ENCODE results near the gene MLPH.

Gene MLPH

GRCh38 chr2:237588044-237588696, 101.1 kb downstream of the MLPH start:
- no peak overlapping the region for H3K4me3 ChIP-seq (replicated peaks; ENCODE audit: low read depth, low read length)
- TF ChIP-seq CTCF (IDR thresholded peaks at IDR 0.05; ENCODE audit: low read length, missing control alignments): no peak
- DNase-seq (ENCODE audit: low read depth): no peak

- TF ChIP-seq CTCF (IDR thresholded peaks at IDR 0.05; ENCODE audit: low read length, missing control alignments): no peak
- no peak within 1 kb of the TSS for H3K4me3 ChIP-seq (replicated peaks; ENCODE audit: low read depth, low read length)
Measured at GRCh38 chr2:237590272-237591140, 103.5 kb downstream of the MLPH start, which contains the start of gene RAB17. TSS of gene RAB17 (minus strand) at chr2:237590734. CDS start at chr2:237586154, 4,580 bp downstream.

DNA sequence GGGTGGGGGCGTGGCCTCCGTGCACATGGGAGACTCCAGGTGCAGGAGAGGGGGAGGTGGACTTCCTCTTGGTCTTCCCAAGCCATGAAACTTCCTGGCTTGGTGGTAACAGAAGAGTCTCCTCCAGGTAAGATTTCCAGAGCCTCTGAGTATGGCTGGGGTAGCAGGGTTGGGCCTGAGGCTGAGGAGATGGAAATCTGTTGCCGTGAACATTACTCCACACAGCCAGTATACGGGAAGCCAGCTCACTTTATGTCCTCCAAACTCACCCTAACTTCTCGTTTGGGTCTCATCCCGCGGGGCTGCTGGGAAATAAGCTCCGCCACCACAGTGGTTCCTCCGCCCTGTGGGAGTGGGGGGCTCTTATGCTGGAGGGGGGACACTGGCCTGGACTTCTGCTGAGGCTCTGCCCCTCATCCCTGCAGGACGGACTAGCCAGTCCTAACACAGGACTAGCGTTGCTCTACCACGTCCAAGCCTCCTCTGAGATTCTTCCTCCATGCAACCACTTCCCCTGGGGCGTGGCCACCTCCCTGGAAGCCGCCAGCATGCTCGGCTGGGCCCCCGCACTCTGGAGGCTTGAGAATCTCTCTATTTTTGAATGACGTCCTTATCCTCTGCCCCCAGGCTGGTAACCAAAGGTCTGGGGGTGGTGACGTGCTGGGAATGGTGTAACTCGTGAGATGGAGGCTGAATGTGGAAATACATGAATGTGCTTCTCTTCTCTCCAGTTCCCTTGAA, 104.3 kb downstream of the MLPH start:
- no peak overlapping the region for H3K4me3 ChIP-seq (replicated peaks; ENCODE audit: low read depth, low read length)
- peak; percentile 59 for DNase-seq (ENCODE audit: low read depth)
- no peak for TF ChIP-seq CTCF (IDR thresholded peaks at IDR 0.05; ENCODE audit: low read length, missing control alignments)

More at GRCh38 chr2:237590272-237591140, 103.5 kb downstream of the MLPH start, which contains the start of gene RAB17:
- DNase-seq (ENCODE audit: low read depth): peak; percentile 46

- no peak for TF ChIP-seq CTCF (IDR thresholded peaks at IDR 0.05; ENCODE audit: low read length, missing control alignments)
- H3K4me3 ChIP-seq (replicated peaks; ENCODE audit: low read depth, low read length): no peak overlapping the region
- DNase-seq (ENCODE audit: low read depth): no peak
Measured at GRCh38 chr2:237592425-237592980, 105.5 kb downstream of the MLPH start.

DNA sequence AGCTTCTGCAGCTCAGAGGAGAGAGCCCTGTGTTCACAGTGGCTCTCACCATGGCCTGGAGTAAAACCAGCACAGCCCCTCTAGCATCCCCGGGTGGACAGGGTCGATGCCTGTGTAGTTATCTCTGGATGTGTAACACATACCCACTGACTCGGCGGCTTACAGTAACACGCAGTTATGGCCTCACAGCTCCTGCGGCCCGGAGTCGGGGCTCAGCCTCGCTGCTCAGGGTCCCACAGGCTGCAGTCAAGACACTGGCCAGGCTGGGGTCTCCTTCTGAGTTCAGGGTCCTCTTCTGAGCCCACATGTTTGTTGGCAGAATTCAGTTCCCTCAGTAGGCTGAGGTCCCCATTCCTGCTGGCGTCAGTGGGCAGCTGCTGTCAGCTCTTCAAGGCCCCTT, 106.0 kb downstream of the MLPH start:
- DNase-seq (ENCODE audit: low read depth): no peak
- no peak overlapping the region for H3K4me3 ChIP-seq (replicated peaks; ENCODE audit: low read depth, low read length)
- no peak for TF ChIP-seq CTCF (IDR thresholded peaks at IDR 0.05; ENCODE audit: low read length, missing control alignments)

GRCh38 chr2:237593596-237594320, 106.7 kb downstream of the MLPH start:
- H3K4me3 ChIP-seq (replicated peaks; ENCODE audit: low read depth, low read length): no peak overlapping the region
- DNase-seq (ENCODE audit: low read depth): no peak
- no peak for TF ChIP-seq CTCF (IDR thresholded peaks at IDR 0.05; ENCODE audit: low read length, missing control alignments)

All from fibroblast of pulmonary artery (primary cell).